SK-N-SH (cell line): ENCODE results near the gene FRMD3. TPM values are rescaled to one million over a fixed set of nuclear protein-coding genes. Genes with fewer than 3 reads are reported as not detected.

Source experiments
- CTCF ChIA-PET: fragments of 300-600, 350-600 bp; formaldehyde crosslinking; extraction: SDS; loops from one replicate; lab custom pipeline; 2021; lab: Yijun Ruan, JAX
- POLR2A ChIA-PET: fragments of 350-600 bp; sonication (Branson Sonifier 250); formaldehyde crosslinking; extraction: SDS; loops from one replicate; lab custom pipeline; 2020; ENCODE audit warnings: antibody characterized with exemption, inconsistent platforms; lab: Yijun Ruan, JAX
- DNase-seq: peaks from one replicate; pipeline ENCODE4 v3.0.0; 2012
- H2AFZ ChIP-seq: fragments of 200-600 bp; sonication (generic); 2 replicates; pipeline ENCODE4 v1.8.1; 2016; ENCODE audit warnings: antibody characterized with exemption, mild to moderate bottlenecking, low read depth
- H3F3A ChIP-seq: fragments of 200-600 bp; sonication (generic); replicated peaks from 2 replicates; pipeline ENCODE3; 2016; ENCODE audit warnings: antibody characterized with exemption, mild to moderate bottlenecking; ENCODE audit not compliant: insufficient read depth
- H3K27ac ChIP-seq, 2 experiments: fragments of 200-500 bp in 1 of 2; fragments of 200-600 bp in 1 of 2; sonication (Bioruptor generic) in 1 of 2; sonication (generic), shearing (Covaris generic) in 1 of 2; 2 replicates each; pipeline versions ENCODE4 v1.5.1 to v1.6.1; 2014 to 2016; ENCODE audit warnings: low read depth in 2 of 2, inconsistent platforms in 1 of 2, low read length in 1 of 2, mild to moderate bottlenecking in 1 of 2, mixed read lengths in 1 of 2
- H3K27me3 ChIP-seq: fragments of 200-600 bp; sonication (generic), shearing (Covaris generic); 2 replicates; pipeline ENCODE4 v1.6.1; 2016; ENCODE audit warnings: mixed run types; ENCODE audit not compliant: insufficient read depth
- H3K36me3 ChIP-seq, 2 experiments: fragments of 200-500 bp in 1 of 2; fragments of 200-600 bp in 1 of 2; sonication (Bioruptor generic) in 1 of 2; sonication (generic) in 1 of 2; replicated peaks in 1 of 2; 2 replicates each; pipeline versions ENCODE3 to v1.5.1; 2014 to 2016; ENCODE audit warnings: low read length in 1 of 2, mild to moderate bottlenecking in 1 of 2; ENCODE audit not compliant: insufficient read depth in 2 of 2, control insufficient read depth in 1 of 2
- H3K4me1 ChIP-seq, 2 experiments: fragments of 200-500 bp in 1 of 2; fragments of 200-600 bp in 1 of 2; sonication (Bioruptor generic) in 1 of 2; sonication (generic), shearing (Covaris generic) in 1 of 2; 2 replicates each; pipeline versions ENCODE4 v1.5.1 to v1.6.1; 2014 to 2016; ENCODE audit warnings: low read depth in 1 of 2, low read length in 1 of 2, mixed run types in 1 of 2; ENCODE audit not compliant: insufficient read depth in 2 of 2, control insufficient read depth in 1 of 2
- H3K4me2 ChIP-seq: fragments of 200-600 bp; sonication (generic), shearing (Covaris generic); 2 replicates; pipeline ENCODE4 v1.6.1; 2017; ENCODE audit warnings: mixed run types
- H3K4me3 ChIP-seq, 2 experiments: fragments of 200-500 bp in 1 of 2; fragments of 200-600 bp in 1 of 2; sonication (Bioruptor generic) in 1 of 2; sonication (generic), shearing (Covaris generic) in 1 of 2; 2 replicates each; pipeline versions ENCODE4 v1.5.1 to v1.8.1; 2014 to 2016; ENCODE audit warnings: low read depth in 2 of 2, inconsistent platforms in 1 of 2, low read length in 1 of 2, mild to moderate bottlenecking in 1 of 2, mixed read lengths in 1 of 2, moderate library complexity in 1 of 2
- H3K79me2 ChIP-seq: fragments of 200-600 bp; sonication (generic); 2 replicates; pipeline ENCODE4 v1.8.1; 2017; ENCODE audit warnings: mild to moderate bottlenecking; ENCODE audit not compliant: insufficient read depth
- H3K9ac ChIP-seq: fragments of 200-600 bp; sonication (generic); 2 replicates; pipeline ENCODE4 v1.6.1; 2017; ENCODE audit warnings: mixed run types
- H3K9me2 ChIP-seq: fragments of 200-600 bp; sonication (generic); 2 replicates; pipeline ENCODE4 v1.6.1; 2017; ENCODE audit warnings: mixed run types
- H3K9me3 ChIP-seq: fragments of 200-600 bp; sonication (generic); 2 replicates; pipeline ENCODE4 v1.6.1; 2017; ENCODE audit warnings: mixed run types, mild to moderate bottlenecking, moderate library complexity
- H4K20me1 ChIP-seq: fragments of 200-600 bp; sonication (generic); 2 replicates; pipeline ENCODE4 v1.6.1; 2017; ENCODE audit warnings: mild to moderate bottlenecking, mixed run types; ENCODE audit not compliant: insufficient read depth
- CHD2 ChIP-seq: fragments of 150-350 bp; IDR thresholded peaks from 2 replicates; pipeline ENCODE4 v1.6.1; 2018; ENCODE audit warnings: low read length; ENCODE audit not compliant: partially characterized antibody
- CTCF ChIP-seq: fragments of 200-600 bp; sonication (generic); IDR thresholded peaks from 2 replicates; pipeline ENCODE4 v1.6.1; 2017; ENCODE audit warnings: antibody characterized with exemption, mild to moderate bottlenecking, moderate library complexity
- ELF1 ChIP-seq: IDR thresholded peaks from 2 replicates; pipeline ENCODE4 v1.4.0; 2012
- EZH2phosphoT487 ChIP-seq: fragments of 200-600 bp; sonication (generic); IDR thresholded peaks from 2 replicates; pipeline ENCODE4 v1.6.1; 2017; ENCODE audit warnings: low read depth, mixed run types, mild to moderate bottlenecking, antibody characterized with exemption, moderate library complexity, borderline replicate concordance
- FOSL2 ChIP-seq: IDR thresholded peaks from 2 replicates; pipeline ENCODE4 v1.4.0; 2012; ENCODE audit warnings: low read depth, mild to moderate bottlenecking, moderate library complexity, borderline replicate concordance
- FOXJ3 ChIP-seq: sonication (generic); formaldehyde crosslinking; IDR thresholded peaks from 2 replicates; pipeline ENCODE4 v1.5.1; 2020; ENCODE audit warnings: mild to moderate bottlenecking, missing genetic modification reagents
- GABPA ChIP-seq: IDR thresholded peaks from 2 replicates; pipeline ENCODE4 v1.4.0; 2012; ENCODE audit warnings: low read depth, mild to moderate bottlenecking
- IRF3 ChIP-seq: fragments of 150-350 bp; IDR thresholded peaks from 2 replicates; pipeline ENCODE4 v1.6.1; 2016; ENCODE audit warnings: mild to moderate bottlenecking, low read depth, low read length
- JUND ChIP-seq: IDR thresholded peaks from 2 replicates; pipeline ENCODE4 v1.4.0; 2012
- PBX3 ChIP-seq: IDR thresholded peaks from 2 replicates; pipeline ENCODE4; 2012
- REST ChIP-seq: IDR thresholded peaks from 2 replicates; pipeline ENCODE4 v1.6.1; 2012; ENCODE audit warnings: mild to moderate bottlenecking, low read depth, low read length, moderate library complexity
- RXRA ChIP-seq: IDR thresholded peaks from 2 replicates; pipeline ENCODE4 v1.4.0; 2012; ENCODE audit warnings: low read depth, mild to moderate bottlenecking, borderline replicate concordance
- SMC3 ChIP-seq: IDR thresholded peaks from 2 replicates; pipeline ENCODE4 v1.6.1; 2012; ENCODE audit warnings: low read depth, low read length, improper control_type of control experiment
- TAF1 ChIP-seq: IDR thresholded peaks from 2 replicates; pipeline ENCODE4 v1.6.1; 2012; ENCODE audit warnings: low read depth, mild to moderate bottlenecking, low read length, moderate library complexity, borderline replicate concordance
- TCF12 ChIP-seq: IDR thresholded peaks from 2 replicates; pipeline ENCODE4 v1.4.0; 2012
- TEAD4 ChIP-seq: IDR thresholded peaks from 2 replicates; pipeline ENCODE4 v1.4.0; 2012; ENCODE audit warnings: mild to moderate bottlenecking, borderline replicate concordance; ENCODE audit not compliant: insufficient read depth
- WGBS: methylation state at CpG from one replicate; pipeline ENCODE4 v1.1.6; 2017; ENCODE audit warnings: low lambda C conversion rate; 5-methylcytosine and 5-hydroxymethylcytosine counted together
- polyA plus RNA-seq, 3 experiments: library from polyadenylated mRNA; depleted of rRNA; stranded (reverse); fragments of >200 nt; gene quantifications; 2 replicates each; pipeline ENCODE4 v1.2.3, GENCODE V29; 2012
- TF ChIP-seq, protein P1 (sequence below): IDR thresholded peaks from 2 replicates; pipeline ENCODE4 v1.4.0; 2012; ENCODE audit warnings: low read depth, borderline replicate concordance
- TF ChIP-seq, protein P2 (sequence below): IDR thresholded peaks from 2 replicates; pipeline ENCODE4 v1.4.0; 2012; ENCODE audit warnings: low read depth, borderline replicate concordance

The FRMD3 gene
- polyA plus RNA-seq, 1 of the 3 experiments (the other 2 are of a cell fraction) = 0.89 TPM

- ChIA-PET POLR2A (no interaction called here), CTCF (interaction anchor here (1.0 kb wide), 1 partner anchor 24 kb away, joined by 3 read pairs; the partner anchor contains the start of gene FRMD3)
- Histone ChIP-seq H3K27ac (no peak overlapping the region), H3K36me3 (no peaks in the 10 kb centered on the region)
- TF ChIP-seq TCF12 (no peak), SMC3 (no peak), CHD2 (no peak), GABPA (no peak), RXRA (no peak), CTCF (no peak), TAF1 (no peak), FOSL2 (no peak), ELF1 (no peak), REST (no peak), EZH2phosphoT487 (no peak), FOXJ3 (CRISPR knock-in tag) (no peak), PBX3 (no peak), TEAD4 (no peak), JUND (no peak), IRF3 (no peak)
- TF ChIP-seq, protein P1, sequence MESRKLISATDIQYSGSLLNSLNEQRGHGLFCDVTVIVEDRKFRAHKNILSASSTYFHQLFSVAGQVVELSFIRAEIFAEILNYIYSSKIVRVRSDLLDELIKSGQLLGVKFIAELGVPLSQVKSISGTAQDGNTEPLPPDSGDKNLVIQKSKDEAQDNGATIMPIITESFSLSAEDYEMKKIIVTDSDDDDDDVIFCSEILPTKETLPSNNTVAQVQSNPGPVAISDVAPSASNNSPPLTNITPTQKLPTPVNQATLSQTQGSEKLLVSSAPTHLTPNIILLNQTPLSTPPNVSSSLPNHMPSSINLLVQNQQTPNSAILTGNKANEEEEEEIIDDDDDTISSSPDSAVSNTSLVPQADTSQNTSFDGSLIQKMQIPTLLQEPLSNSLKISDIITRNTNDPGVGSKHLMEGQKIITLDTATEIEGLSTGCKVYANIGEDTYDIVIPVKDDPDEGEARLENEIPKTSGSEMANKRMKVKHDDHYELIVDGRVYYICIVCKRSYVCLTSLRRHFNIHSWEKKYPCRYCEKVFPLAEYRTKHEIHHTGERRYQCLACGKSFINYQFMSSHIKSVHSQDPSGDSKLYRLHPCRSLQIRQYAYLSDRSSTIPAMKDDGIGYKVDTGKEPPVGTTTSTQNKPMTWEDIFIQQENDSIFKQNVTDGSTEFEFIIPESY = no peak
- TF ChIP-seq, protein P2, sequence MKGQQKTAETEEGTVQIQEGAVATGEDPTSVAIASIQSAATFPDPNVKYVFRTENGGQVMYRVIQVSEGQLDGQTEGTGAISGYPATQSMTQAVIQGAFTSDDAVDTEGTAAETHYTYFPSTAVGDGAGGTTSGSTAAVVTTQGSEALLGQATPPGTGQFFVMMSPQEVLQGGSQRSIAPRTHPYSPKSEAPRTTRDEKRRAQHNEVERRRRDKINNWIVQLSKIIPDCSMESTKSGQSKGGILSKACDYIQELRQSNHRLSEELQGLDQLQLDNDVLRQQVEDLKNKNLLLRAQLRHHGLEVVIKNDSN = no peak
- TF ChIP-seq, all 33 proteins: peak for 0
- H3K4me2 ChIP-seq = no peak overlapping the region
- H3K27me3 ChIP-seq = no peaks in the 10 kb centered on the region
- H3K9ac ChIP-seq = no peak overlapping the region
- no peak overlapping the region for H3K4me3 ChIP-seq
- no peaks in the 10 kb centered on the region for H4K20me1 ChIP-seq
- 77% methylated on average over 2 of the region's 2 CpGs for WGBS
- H2AFZ ChIP-seq = no peak overlapping the region
- no peaks in the 10 kb centered on the region for H3K9me3 ChIP-seq
- H3K4me1 ChIP-seq = peaks cover 4 to 13% of the 10 kb centered on the region in 2 experiments
- H3F3A ChIP-seq = peaks cover 14% of the 10 kb centered on the region
- H3K9me2 ChIP-seq = no peaks in the 10 kb centered on the region
- H3K79me2 ChIP-seq = peaks cover 95% of the 10 kb centered on the region
- no peak for DNase-seq
Measured at GRCh38 chr9:83514767-83515166, 23.4 kb downstream of the FRMD3 start.
